HG02938 (cell line): ENCODE data around the gene SMIM28.
"Not testable (repeated sequence)": the region's sequence is repeated elsewhere in the genome, so short reads cannot be mapped to it uniquely, and the experiment has no call there.

Experiments used
- ATAC-seq: cut with Tn5 transposase; IDR thresholded peaks from one replicate; pipeline ENCODE4 v1.9.1; 2021; ENCODE audit warnings: mild to moderate bottlenecking, moderate library complexity; ENCODE audit not compliant: unreplicated experiment

Gene SMIM28

DNA sequence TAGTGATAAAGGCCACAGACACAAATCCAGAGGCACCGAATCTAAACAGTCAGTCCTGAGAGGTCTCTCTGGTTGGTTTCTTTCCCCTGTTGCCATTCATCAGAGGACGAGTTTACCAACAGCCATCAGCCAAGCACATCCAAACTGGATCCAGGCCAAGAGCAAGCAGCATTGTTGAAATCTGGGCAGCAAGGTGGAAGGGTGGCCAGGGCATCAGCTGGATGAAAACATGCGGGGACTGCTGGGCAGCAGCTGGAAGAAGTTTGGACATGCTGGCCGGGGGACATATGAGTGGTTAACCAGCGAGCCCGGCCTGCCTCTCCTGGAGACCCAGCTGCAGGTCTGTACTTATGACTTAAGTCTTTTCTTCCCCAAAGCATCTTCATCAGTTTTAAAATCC is at the start of gene SMIM28:
SMIM28 (plus strand) TSS at position 62 of the 400 bp plus-strand sequence; CDS start at position 230, 168 bp downstream.
- ATAC-seq, result no peak

DNA sequence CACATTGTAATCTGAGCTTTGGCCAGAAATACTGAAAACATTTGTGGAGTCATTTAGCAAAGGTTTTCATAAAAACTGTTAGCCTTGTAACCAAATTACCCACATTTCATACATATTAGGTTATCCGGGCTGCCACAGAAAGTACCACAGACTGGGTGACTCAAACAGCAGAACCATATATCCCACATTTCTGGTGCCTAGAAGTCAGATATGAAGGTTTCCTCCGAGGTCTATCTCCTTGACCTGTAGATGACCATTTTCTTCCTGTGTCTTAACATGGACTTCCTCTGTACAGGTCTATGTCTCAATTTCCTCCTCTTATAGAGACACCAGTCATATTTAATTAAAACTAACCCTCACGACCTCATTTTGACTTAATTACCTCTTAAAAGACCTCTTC is 49.5 kb upstream of the SMIM28 start:
- ATAC-seq, result no peak

DNA sequence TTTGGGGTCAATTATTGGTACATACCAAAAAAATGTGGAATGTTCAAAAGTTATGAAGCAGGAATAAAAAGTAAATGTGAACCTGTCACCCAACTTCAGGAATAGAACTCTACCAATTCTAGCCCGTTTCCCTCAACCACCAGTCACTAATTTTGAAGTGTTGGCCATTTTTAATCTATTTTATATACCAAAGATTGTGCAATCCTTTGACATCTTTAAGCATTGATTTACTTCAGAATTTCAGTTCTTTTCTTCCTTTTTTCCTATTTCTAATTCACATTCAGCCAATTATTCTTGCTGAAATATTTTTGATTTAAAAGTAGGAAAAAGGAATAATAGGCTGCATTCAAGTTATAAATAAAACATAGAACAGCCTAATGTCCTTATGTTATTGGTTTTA is 46.9 kb upstream of the SMIM28 start:
- no peak for ATAC-seq

DNA sequence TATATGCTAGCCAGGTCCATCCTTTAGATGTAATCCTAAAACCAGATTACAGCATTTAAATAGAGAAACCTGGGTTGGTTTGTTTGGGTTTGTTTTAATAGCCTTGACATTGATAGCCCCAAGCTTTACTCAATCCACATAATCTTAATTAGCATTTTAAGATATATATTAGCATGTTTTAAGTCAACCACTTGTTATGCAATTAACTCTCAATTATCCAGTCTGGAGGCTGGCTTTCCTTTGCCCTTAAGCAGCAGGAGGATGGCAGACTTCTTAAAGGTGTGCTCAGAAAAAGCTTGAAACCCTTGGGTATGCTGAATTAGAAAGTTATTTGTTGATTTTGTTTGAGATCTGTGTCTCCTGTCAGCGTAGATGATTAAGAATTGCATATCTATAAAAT is 46.3 kb upstream of the SMIM28 start:
- no peak for ATAC-seq

- no peak for ATAC-seq
Measured at GRCh38 chr6:138331984-138332383, 45.7 kb upstream of the SMIM28 start.

- no peak for ATAC-seq
Measured at GRCh38 chr6:138334000-138334399, 43.7 kb upstream of the SMIM28 start.

- ATAC-seq, result no peak
Measured at GRCh38 chr6:138334963-138335362, 42.7 kb upstream of the SMIM28 start.

DNA sequence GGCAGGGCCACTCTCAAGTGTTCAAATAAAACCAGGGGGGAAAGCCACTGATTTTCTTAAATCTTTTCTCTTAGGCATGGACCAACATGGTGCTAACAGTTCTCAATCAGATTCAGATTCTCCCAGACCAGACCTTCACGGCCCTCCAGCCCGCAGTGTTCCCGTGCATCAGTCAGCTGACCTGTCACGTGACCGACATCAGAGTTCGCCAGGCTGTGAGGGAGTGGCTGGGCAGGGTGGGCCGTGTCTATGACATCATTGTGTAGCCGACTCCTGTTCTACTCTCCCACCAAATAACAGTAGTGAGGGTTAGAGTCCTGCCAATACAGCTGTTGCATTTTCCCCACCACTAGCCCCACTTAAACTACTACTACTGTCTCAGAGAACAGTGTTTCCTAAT is 41.5 kb upstream of the SMIM28 start:
- no peak for ATAC-seq

GRCh38 chr6:138337076-138337475 is 40.6 kb upstream of the SMIM28 start:
- ATAC-seq, result no peak

DNA sequence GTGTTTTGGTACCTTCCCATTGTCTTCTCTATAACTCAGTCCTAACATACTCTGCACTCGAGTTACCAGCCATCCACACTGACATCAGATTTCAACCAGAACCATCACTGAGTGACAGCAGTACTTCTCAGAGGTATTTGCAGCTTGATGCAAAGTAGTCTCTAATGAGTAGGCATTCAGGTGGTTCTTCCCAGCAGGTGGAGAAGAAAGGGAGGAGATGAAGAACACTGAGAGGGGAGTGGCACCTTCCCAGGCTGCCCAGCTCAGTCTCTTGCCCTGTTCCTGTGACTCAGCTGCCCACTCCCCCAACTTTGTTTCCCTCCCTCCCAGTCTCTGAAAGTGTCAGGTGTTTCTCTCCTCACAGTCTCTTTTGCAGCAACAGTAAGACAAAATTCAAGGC is 38.7 kb upstream of the SMIM28 start:
- ATAC-seq, result no peak

DNA sequence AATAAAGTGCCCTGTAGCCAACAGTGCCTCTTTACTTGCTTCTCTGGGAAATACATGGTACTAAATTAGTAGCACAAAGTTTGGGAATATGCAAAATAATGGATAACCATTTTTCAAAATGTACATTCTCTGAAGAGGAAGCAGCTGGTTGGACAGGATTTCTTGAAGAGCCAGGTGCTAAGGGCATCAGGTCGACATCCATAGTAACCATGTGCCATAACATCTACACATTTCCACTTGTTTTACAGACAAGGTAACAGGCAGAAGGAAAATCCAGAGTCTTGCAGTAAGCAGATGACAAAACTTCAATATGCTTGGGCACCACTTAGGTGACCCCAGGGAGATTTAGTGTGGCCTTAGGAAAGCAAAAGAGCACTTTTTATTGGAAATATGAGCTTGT is 36.5 kb upstream of the SMIM28 start:
- ATAC-seq, result no peak

- no peak for ATAC-seq
Measured at GRCh38 chr6:138343112-138343511, 34.6 kb upstream of the SMIM28 start.

DNA sequence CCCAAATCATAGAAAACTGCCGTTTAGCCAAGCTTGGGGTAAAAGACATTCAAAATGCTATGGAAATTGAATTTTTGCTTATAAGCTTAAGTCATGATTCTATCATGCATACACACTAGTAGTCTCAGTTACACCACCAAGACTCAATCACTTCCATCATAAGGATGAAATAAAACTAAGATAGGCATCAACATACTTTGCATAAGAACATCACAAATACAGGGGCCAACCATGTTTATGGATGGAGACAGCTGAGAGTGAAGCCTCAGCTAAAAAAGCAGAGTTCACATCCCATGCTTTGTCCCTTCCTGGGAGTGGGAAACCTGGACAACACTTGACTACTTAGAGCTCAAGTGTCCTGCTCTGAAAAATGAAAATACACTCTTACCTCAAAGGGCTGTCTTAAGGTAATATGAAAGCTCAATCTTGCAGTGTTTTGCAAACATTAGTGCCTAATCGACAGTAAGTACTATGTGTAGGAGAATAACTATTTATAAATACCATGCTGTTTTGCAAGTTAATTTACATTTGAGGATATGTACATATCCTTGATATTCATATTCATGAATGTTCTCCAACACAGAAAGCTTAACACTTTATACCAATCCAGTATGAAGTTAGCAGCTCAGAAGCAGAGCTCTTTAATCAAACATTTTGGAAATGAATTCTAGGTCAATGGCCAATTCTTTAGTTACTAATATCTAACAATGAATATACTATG is 32.0 kb upstream of the SMIM28 start:
- ATAC-seq, result no peak

- no peak for ATAC-seq
Measured at GRCh38 chr6:138346302-138347195, 31.2 kb upstream of the SMIM28 start.

DNA sequence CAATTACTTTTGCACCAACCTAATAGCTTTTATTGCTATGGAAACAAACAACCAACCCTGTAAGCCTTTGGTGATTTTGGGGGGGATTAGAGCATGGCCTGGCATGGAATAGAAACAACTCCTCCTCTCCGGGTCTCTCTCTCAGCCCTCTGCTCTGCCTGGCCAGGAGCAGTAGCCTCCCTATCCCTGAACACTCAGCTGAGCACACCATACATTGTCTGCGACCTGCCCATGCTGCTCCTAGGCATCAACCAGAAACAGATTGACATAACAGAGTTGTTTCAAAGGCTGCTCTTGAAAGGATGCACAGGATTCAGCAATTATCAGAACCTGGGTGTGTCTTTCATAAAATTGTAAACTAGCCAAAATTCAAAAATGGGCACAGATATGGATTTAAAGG is 29.8 kb upstream of the SMIM28 start:
- no peak for ATAC-seq

DNA sequence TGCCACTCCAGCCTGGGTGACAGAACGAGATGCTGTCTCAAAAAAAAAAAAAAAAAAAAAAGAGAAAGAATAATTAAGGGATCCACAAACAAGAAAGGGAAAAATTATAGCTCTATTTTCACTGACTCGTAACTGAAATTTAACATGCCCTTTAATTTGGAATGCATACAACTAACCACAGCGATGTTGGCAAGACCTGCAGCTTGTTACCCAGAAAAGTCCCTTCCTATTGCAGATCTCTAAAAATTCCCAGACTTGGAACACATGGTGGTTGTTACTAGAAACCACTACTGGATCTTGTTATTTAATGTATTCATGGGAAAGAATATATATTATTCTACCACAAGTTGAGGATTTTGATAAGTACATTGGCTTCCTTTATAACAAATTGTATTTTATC is 27.8 kb upstream of the SMIM28 start:
- no peak for ATAC-seq

GRCh38 chr6:138357928-138358327 is 19.8 kb upstream of the SMIM28 start:
- no peak for ATAC-seq

DNA sequence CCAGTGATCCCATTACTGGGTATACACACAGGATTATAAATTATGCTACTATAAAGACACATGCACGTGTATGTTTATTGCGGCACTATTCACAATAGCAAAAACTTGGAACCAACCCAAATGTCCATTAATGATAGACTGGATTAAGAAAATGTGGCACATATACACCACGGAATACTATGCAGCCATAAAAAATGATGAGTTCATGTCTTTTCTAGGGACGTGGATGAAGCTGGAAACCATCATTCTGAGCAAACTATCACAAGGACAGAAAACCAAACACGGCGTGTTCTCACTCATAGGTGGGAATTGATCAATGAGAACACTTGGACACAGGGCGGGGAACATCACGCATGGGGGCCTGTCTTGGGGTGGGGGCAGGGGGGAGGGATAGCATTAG is 9.0 kb upstream of the SMIM28 start:
- not testable (repeated sequence) for ATAC-seq

- no peak for ATAC-seq
Measured at GRCh38 chr6:138370631-138371451, 6.9 kb upstream of the SMIM28 start.

DNA sequence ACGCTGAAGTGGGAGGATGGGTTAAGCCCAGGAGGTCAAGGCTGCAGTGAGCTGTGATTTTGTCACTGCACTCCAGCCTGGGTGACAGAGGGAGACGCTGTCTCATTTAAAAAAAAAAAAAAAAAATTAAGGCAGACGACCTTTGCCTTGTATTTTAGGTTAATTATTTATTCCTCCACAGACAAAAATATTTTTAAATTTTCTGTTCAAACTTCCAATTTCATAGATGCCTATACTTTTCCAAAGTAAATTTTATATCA is 6.3 kb upstream of the SMIM28 start:
- ATAC-seq, result no peak

GRCh38 chr6:138371720-138372119 is 6.0 kb upstream of the SMIM28 start:
- no peak for ATAC-seq
